Lower lobe of right lung (tissue), 2 donors: ENCODE measurements around the gene TRMT112. TPM values are rescaled to one million over a fixed set of nuclear protein-coding genes. Genes with fewer than 3 reads are reported as not detected.
"Not testable (repeated sequence)": the region's sequence is repeated elsewhere in the genome, so short reads cannot be mapped to it uniquely, and the experiment has no call there.

ENCODE experiments used
- ATAC-seq, 2 donors: fragments of 200-7000 bp; cut with Tn5 transposase; one replicate each; pipeline ENCODE4 v1.9.1; 2020 to 2022; ENCODE audit warnings: mild to moderate bottlenecking in 2 of 2, moderate library complexity in 2 of 2
- DNase-seq: peaks from one replicate; pipeline ENCODE4 v3.0.0-alpha.2; 2020
- H3K27ac ChIP-seq: fragments of 200-600 bp; one replicate; pipeline ENCODE4 v1.8.0; 2022
- H3K27me3 ChIP-seq: fragments of 200-600 bp; one replicate; pipeline ENCODE4 v1.8.0; 2022; ENCODE audit warnings: low read depth
- H3K36me3 ChIP-seq: fragments of 200-600 bp; one replicate; pipeline ENCODE4 v1.8.0; 2022; ENCODE audit warnings: mild to moderate bottlenecking
- H3K4me1 ChIP-seq: fragments of 200-600 bp; one replicate; pipeline ENCODE4 v1.8.0; 2022
- H3K4me3 ChIP-seq: fragments of 200-600 bp; one replicate; pipeline ENCODE4 v1.8.0; 2022; ENCODE audit warnings: mild to moderate bottlenecking
- H3K9me3 ChIP-seq: fragments of 200-600 bp; one replicate; pipeline ENCODE4 v1.8.0; 2022
- intact Hi-C: fragments of 100-400 bp; cut with DNase I; formaldehyde crosslinking; loops from one replicate; pipeline ENCODE4 v1.11.0; 2022
- total RNA-seq: library from RNA; stranded (reverse); fragmentation: NEBNext Ultra II Directional; extraction: Animal tissue kit (Norgen Biotek cat#: 25700); gene quantifications from one replicate; pipeline ENCODE4 v1.2.1, GENCODE V29; 2021
- TF ChIP-seq, protein P1 (sequence below): fragments of 200-600 bp; IDR thresholded peaks from one replicate; pipeline ENCODE4 v1.8.0; 2022; ENCODE audit warnings: antibody characterized with exemption, mild to moderate bottlenecking
- donor health status: DM: no; HTN: yes; CAD: no; lungs with severe emphysema.

Gene TRMT112
- total RNA-seq, 1 donor from 2014 or later: 178 TPM

DNA sequence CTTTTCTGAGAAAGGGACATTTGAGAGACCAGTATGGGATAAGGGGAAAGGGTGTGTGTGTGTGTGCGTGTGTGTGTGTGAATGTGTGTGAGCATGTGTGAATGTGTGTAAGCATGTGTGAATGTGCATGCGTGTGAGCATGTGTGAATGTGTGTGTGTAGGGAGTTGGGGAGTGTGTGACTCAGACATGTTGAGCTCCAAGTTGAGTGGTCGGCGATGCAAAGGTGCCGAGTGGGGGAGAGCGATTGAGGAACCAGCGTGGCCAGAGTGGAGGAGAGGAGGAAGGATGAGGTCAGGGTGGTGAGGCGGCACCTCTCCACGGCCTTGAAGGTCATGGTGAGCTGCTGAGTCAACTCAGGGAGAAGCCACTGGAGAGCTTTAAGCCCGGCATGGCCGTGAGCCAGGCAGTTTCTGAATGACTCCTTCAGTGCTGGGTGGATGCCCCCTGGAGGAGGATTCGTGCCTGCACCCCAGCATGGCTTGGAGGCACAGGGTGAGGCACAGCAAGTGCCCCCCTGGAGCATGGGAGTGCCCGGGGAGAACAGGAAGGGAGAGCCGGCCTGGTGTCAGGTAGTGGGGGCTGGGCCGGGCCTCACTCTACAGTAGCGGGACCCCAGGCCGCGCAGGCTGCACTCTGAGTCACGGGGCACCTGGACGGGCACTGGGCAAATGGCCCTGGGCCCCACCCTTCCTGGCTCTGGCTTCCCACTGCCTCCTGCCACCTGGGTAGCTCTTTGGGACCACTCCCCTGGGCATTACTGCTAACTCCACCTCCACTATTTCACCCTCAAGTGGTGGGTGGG, 14.4 kb upstream of the TRMT112 start:
- H3K4me1 ChIP-seq: peaks cover 21% of the 10 kb centered on the region
- TF ChIP-seq, protein P1, sequence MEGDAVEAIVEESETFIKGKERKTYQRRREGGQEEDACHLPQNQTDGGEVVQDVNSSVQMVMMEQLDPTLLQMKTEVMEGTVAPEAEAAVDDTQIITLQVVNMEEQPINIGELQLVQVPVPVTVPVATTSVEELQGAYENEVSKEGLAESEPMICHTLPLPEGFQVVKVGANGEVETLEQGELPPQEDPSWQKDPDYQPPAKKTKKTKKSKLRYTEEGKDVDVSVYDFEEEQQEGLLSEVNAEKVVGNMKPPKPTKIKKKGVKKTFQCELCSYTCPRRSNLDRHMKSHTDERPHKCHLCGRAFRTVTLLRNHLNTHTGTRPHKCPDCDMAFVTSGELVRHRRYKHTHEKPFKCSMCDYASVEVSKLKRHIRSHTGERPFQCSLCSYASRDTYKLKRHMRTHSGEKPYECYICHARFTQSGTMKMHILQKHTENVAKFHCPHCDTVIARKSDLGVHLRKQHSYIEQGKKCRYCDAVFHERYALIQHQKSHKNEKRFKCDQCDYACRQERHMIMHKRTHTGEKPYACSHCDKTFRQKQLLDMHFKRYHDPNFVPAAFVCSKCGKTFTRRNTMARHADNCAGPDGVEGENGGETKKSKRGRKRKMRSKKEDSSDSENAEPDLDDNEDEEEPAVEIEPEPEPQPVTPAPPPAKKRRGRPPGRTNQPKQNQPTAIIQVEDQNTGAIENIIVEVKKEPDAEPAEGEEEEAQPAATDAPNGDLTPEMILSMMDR: peak; percentile 70
- DNase-seq (peak; percentile 94), ATAC-seq (peak; percentile 89 to 90)
- H3K27ac ChIP-seq: peak overlapping the region; percentile 69
- no peaks in the 10 kb centered on the region for H3K27me3 ChIP-seq
- no peaks in the 10 kb centered on the region for H3K36me3 ChIP-seq
- intact Hi-C loops: no loop called here
- H3K4me3 ChIP-seq: no peak overlapping the region
- no peaks in the 10 kb centered on the region for H3K9me3 ChIP-seq

GRCh38 chr11:64330888-64331287, 13.5 kb upstream of the TRMT112 start:
- no peak overlapping the region for H3K4me3 ChIP-seq
- DNase-seq (no peak), ATAC-seq (no peak)
- H3K9me3 ChIP-seq: no peaks in the 10 kb centered on the region
- TF ChIP-seq, protein P1: no peak
- no peak overlapping the region for H3K27ac ChIP-seq
- H3K27me3 ChIP-seq: no peaks in the 10 kb centered on the region
- no peaks in the 10 kb centered on the region for H3K36me3 ChIP-seq
- intact Hi-C loops: no loop called here
- H3K4me1 ChIP-seq: peaks cover 21% of the 10 kb centered on the region

GRCh38 chr11:64327993-64328392, 10.6 kb upstream of the TRMT112 start:
- peaks cover 17% of the 10 kb centered on the region for H3K4me1 ChIP-seq
- DNase-seq (no peak), ATAC-seq (no peak)
- TF ChIP-seq, protein P1: no peak
- H3K36me3 ChIP-seq: no peaks in the 10 kb centered on the region
- intact Hi-C loops: no loop called here
- H3K27ac ChIP-seq: no peak overlapping the region
- H3K9me3 ChIP-seq: no peaks in the 10 kb centered on the region
- no peak overlapping the region for H3K4me3 ChIP-seq
- no peaks in the 10 kb centered on the region for H3K27me3 ChIP-seq

DNA sequence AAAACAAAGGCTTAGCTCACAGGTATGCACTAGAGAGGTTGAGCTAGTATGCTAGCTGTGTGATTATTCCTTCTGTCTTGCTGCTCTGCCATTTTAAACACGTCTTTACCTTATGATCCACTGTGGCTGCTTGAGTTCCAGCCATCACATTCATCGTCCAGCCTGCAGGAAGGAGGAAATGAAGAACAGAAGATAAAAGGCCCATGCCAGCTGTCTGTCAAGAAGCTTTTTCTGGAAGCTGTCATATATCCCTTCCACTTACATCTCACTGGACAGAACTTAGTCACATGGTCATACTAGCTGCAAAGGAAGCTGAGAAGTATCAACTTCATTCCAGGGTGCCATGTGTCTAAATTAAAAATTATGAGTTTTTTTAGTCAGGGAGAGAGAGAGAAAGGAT, 10.0 kb upstream of the TRMT112 start:
- H3K27ac ChIP-seq: no peak overlapping the region
- H3K27me3 ChIP-seq: no peaks in the 10 kb centered on the region
- H3K4me3 ChIP-seq: no peak overlapping the region
- intact Hi-C loops: no loop called here
- DNase-seq: no peak
- peaks cover 5% of the 10 kb centered on the region for H3K36me3 ChIP-seq
- TF ChIP-seq, protein P1: no peak
- H3K9me3 ChIP-seq: no peaks in the 10 kb centered on the region
- no peak for ATAC-seq
- H3K4me1 ChIP-seq: peaks cover 20% of the 10 kb centered on the region

DNA sequence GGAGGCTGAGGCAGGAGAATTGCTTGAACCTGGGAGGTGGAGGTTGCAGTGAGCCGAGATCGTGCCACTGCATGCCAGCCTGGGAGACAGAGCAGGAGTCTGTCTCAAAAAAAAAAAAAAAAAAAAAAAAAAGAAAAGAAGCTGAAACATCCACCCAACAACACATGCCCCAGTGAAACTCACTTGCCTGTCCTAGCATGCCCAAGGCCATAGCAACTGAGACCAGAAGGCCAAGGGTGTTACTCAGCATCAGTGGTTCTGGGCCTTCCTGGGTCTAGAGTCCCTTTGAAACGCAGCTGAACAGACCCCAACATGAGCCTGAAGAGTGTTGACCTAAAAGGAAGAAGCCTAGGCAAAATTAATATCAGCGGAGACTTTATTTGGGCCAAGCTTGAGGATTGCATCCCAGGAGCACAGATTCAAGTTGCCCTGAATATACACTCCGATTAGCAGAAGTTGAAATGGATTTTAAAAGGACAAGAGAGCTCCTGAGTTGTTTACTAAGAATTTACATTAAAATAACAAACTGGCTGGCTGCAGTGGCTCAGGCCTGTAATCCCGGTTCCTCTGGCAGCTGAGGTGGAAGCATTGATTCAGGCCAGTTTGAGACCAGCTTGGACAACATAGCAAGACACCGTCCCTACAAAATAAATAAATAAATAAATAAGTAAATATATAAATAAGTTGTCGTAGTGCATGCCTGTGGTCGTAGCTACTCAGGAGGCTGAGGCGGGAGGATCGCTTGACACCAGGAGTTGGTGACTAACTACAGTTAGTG, 7.5 kb upstream of the TRMT112 start:
- TF ChIP-seq, protein P1: no peak
- H3K4me3 ChIP-seq: no peak overlapping the region
- ATAC-seq: no peak
- peaks cover 13% of the 10 kb centered on the region for H3K4me1 ChIP-seq
- no peaks in the 10 kb centered on the region for H3K27me3 ChIP-seq
- DNase-seq: no peak
- H3K27ac ChIP-seq: no peak overlapping the region
- H3K9me3 ChIP-seq: no peaks in the 10 kb centered on the region
- intact Hi-C loops: no loop called here
- peaks cover 17% of the 10 kb centered on the region for H3K36me3 ChIP-seq

GRCh38 chr11:64323984-64324383, 6.6 kb upstream of the TRMT112 start:
- intact Hi-C loops: not testable (repeated sequence)

More at GRCh38 chr11:64323984-64324383, 6.6 kb upstream of the TRMT112 start:
- not testable (repeated sequence) for DNase-seq, ATAC-seq, H3K27me3 ChIP-seq, H3K27ac ChIP-seq, H3K9me3 ChIP-seq, H3K4me3 ChIP-seq
- Histone ChIP-seq H3K36me3 (peaks cover 17% of the 10 kb centered on the region), H3K4me1 (peaks cover 21% of the 10 kb centered on the region)
